Astrocyte of the cerebellum (primary cell): ENCODE data around the gene VANGL2.
A peak's percentile ranks its signal among the peaks of the same experiment; 100 is the strongest.

ENCODE experiments used
- DNase-seq: peaks from one replicate; pipeline ENCODE4 v3.0.0-alpha.2; 2011; ENCODE audit warnings: low read depth
- H3K4me3 ChIP-seq: 2 replicates; pipeline ENCODE4 v1.5.1; 2011; ENCODE audit warnings: mild to moderate bottlenecking, low read depth, low read length, moderate library complexity
- CTCF ChIP-seq: IDR thresholded peaks from 2 replicates; pipeline ENCODE4 v1.5.1; 2012; ENCODE audit warnings: low read length, low read depth, moderate library complexity, mild to moderate bottlenecking; ENCODE audit errors: missing control alignments
- in situ Hi-C: cut with HindIII; loops from 2 replicates; pipeline ENCODE4 v1.10.0; 2017; ENCODE audit warnings: low sequenced_read_pairs

Gene VANGL2

GRCh38 chr1:160358073-160358472 lies 42.3 kb upstream of the VANGL2 start:
- no peak for TF ChIP-seq CTCF
- H3K4me3 ChIP-seq, result no peak overlapping the region
- DNase-seq, result no peak
- in situ Hi-C loops, result no loop called here

GRCh38 chr1:160359559-160360226 lies 40.7 kb upstream of the VANGL2 start:
- in situ Hi-C loops, result no loop called here
- no peak overlapping the region for H3K4me3 ChIP-seq
- peak; percentile 19 for DNase-seq
- TF ChIP-seq CTCF, result peak; percentile 7

DNA sequence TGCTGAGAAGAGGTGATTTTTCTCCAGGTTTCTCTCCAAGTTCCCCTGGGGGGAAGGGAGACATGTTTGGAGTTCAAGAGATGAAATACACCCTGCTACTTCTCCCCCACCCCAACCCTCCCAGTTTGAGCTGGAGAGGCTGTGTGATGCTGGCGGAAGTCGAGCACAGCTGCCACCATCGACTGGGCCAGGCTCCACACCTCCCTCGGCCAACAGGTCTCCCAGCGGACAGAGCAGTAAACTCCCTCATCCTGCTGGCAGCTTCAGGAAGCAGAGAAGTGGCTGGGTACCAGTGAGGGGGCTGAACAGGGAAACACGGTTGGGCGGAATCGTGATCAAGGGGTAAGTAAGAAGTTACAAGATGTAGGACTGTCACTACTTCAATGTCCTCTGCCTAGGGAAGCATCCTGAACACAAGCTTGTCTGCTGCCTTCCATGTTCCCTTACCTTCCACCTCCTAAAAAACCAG lies 40.1 kb upstream of the VANGL2 start:
- in situ Hi-C loops, result no loop called here
- H3K4me3 ChIP-seq, result no peak overlapping the region
- no peak for DNase-seq
- no peak for TF ChIP-seq CTCF

DNA sequence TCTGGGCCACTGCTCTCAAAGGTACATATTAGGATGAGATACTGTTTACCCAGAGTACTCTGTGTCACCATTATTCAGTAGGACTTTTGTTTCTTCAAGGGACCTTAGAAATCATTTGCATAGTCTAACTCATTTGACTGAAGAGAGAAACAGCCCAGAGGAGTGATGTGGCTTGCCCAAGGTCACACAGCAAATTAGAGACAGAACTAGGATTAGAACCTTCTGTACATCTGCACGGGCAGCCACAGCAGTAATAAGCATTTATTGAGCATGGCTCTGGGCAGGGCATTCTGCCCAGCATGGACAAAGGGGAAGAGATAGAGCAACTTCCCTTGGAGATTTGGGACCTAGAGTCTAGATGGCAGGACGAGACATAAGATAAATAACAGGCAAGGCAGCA lies 39.2 kb upstream of the VANGL2 start:
- TF ChIP-seq CTCF, result no peak
- no peak for DNase-seq
- H3K4me3 ChIP-seq, result no peak overlapping the region
- in situ Hi-C loops, result no loop called here

DNA sequence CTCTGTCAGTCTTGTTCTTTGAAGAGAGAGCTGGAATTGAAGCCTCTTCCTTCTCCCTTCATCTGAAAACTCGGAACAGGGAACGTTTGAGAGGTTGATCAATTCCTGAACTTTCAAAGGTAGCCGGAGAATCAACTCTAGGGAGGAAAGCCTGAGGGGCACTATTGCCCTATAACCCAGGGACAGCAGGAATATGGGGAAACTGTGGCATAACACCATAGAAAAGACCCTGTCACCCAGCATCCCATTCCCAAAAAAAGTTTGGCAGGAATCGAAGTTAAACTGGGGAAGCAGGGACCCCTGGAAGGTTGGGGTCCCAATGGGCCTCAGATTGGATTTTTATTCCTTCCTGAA lies 38.6 kb upstream of the VANGL2 start:
- TF ChIP-seq CTCF, result no peak
- H3K4me3 ChIP-seq, result no peak overlapping the region
- in situ Hi-C loops, result no loop called here

DNA sequence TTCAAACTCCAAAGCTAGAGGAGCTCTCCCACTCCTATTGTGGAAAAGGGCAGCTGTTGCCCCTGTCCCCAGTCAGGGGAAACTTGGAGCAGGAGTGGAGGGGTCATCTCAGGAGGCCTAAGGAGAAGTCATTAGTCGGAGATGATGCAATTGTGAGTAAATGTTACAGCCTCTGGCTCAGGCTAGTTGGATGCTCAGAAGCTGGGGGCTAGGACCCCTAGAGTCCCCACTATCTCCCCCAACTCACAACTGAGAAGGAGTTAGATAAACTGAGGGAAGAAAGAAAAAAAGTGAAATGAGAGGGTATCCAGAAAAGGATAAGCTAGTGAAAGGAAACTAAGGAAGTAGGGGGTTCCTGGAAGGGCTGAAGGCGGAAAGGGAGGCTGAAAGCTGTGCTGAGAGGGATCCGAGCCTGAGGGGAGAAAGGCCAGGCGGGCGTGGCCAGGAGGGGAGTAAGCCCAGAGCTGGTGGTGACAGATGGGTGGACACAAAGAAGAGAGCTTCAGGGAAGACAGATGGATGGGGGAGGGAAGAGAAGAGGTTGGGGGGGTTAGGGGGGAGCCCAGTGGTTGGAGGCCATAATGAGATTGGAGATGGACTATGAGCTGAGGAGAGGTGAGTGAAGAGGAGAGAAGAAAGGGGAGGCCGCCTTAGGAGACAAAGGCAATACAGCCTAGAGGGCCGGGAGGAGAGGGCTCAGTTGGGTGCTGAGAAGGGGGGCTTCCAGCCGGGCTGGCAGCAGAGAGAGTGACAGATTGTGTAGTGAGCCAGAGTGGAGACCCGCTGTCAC lies 38.0 kb upstream of the VANGL2 start:
- in situ Hi-C loops, result no loop called here
- TF ChIP-seq CTCF, result no peak
- no peak overlapping the region for H3K4me3 ChIP-seq
- DNase-seq, result no peak

More for the DNA sequence above, 38.6 kb upstream of the VANGL2 start:
- DNase-seq, result no peak
